ENCODE results near the gene SPEF1.

GRCh38 chr20:3730803-3731672, 50.2 kb downstream of the SPEF1 start:
- TF ChIP-seq POLR2A (IDR thresholded peaks at IDR 0.05) (no peak), CTCF (IDR thresholded peaks at IDR 0.05 in 4 of 5, conservative IDR thresholded peaks at IDR 0.05 in 1 of 5) (no peak)

All from gastrocnemius medialis (tissue), 4 donors.